Lung microvascular endothelial cell (primary cell): Measurements from ENCODE around the gene RNASE4. TPM values are rescaled to one million over a fixed set of nuclear protein-coding genes. Genes with fewer than 3 reads are reported as not detected.

Experiments
- DNase-seq, 2 donors: peaks; one replicate each; pipeline versions ENCODE4 v3.0.0 to v3.0.0-alpha.2; 2010; ENCODE audit warnings: low read depth in 2 of 2
- total RNA-seq: library from RNA; depleted of rRNA; stranded (reverse); fragments of >200 nt; gene quantifications from 2 replicates; pipeline ENCODE4 v1.2.1, GENCODE V29; 2014

Gene RNASE4
- total RNA-seq, 1 donor from 2014 or later, result 10.5 TPM

- no peak for DNase-seq
Measured at GRCh38 chr14:20675669-20676068, 8.7 kb upstream of the RNASE4 start.

GRCh38 chr14:20676072-20676471 is 8.3 kb upstream of the RNASE4 start:
- no peak for DNase-seq

GRCh38 chr14:20679907-20680306 is 4.5 kb upstream of the RNASE4 start:
- peak in 1 of 2 donors; percentile 37 for DNase-seq

- no peak for DNase-seq
Measured at GRCh38 chr14:20680363-20680762, 4.0 kb upstream of the RNASE4 start.

GRCh38 chr14:20680843-20681347 is 3.5 kb upstream of the RNASE4 start:
- no peak for DNase-seq

- DNase-seq, result peak; percentile 88 to 89
Measured at GRCh38 chr14:20681348-20682126, 2.8 kb upstream of the RNASE4 start.

GRCh38 chr14:20682127-20682434 is 2.3 kb upstream of the RNASE4 start:
- no peak for DNase-seq

- peak; percentile 95 to 97 for DNase-seq
Measured at GRCh38 chr14:20682435-20683124, 1.8 kb upstream of the RNASE4 start.

GRCh38 chr14:20683125-20683890 is 1.1 kb upstream of the RNASE4 start:
- peak; percentile 85 to 93 for DNase-seq

- DNase-seq, result peak; percentile 44 to 46
Measured at GRCh38 chr14:20684662-20685456, 499 bp downstream of the RNASE4 start.

GRCh38 chr14:20686386-20687143 is 2.2 kb downstream of the RNASE4 start:
- DNase-seq, result peak in 1 of 2 donors; percentile 87

GRCh38 chr14:20687362-20688166 is 3.2 kb downstream of the RNASE4 start:
- DNase-seq, result peak in 1 of 2 donors; percentile 16

GRCh38 chr14:20688167-20688839 is 3.9 kb downstream of the RNASE4 start, which contains the start of gene ANG:
ANG (plus strand) TSS chr14:20688764; CDS start chr14:20693565, 4,801 bp downstream.
- no peak for DNase-seq

- peak; percentile 79 to 83 for DNase-seq
Measured at GRCh38 chr14:20690848-20691640, 6.7 kb downstream of the RNASE4 start.

GRCh38 chr14:20692116-20692751 is 7.9 kb downstream of the RNASE4 start:
- DNase-seq, result no peak

- no peak for DNase-seq
Measured at GRCh38 chr14:20696764-20697163, 12.4 kb downstream of the RNASE4 start.

- DNase-seq, result peak; percentile 84 to 86
Measured at GRCh38 chr14:20697273-20698017, 13.1 kb downstream of the RNASE4 start.
